Natural killer cell (primary cell): ENCODE results near the gene FAR1. TPM values are rescaled to one million over a fixed set of nuclear protein-coding genes. Genes with fewer than 3 reads are reported as not detected.

Experiments
- ATAC-seq, 3 donors: fragments of 150-1000 bp in 2 of 3; fragments of 200-7000 bp in 1 of 3; cut with Tn5 transposase; 1 replicate in 1 of 3; 2 replicates in 2 of 3; pipeline ENCODE4 v1.10.0; 2021; ENCODE audit warnings: mild to moderate bottlenecking in 2 of 3, moderate library complexity in 2 of 3
- DNase-seq, 2 donors: peaks; one replicate each; pipeline versions ENCODE4 v3.0.0 to v3.0.0-alpha.2; 2013 to 2021; ENCODE audit warnings: mixed read lengths in 1 of 2
- H3K27ac ChIP-seq: one replicate; pipeline ENCODE4 v1.5.1; 2013; ENCODE audit warnings: mild to moderate bottlenecking, low read length
- H3K27me3 ChIP-seq: one replicate; pipeline ENCODE4 v1.6.1; 2013; ENCODE audit warnings: low read length; ENCODE audit not compliant: control insufficient read depth, insufficient read depth
- H3K36me3 ChIP-seq: one replicate; pipeline ENCODE4 v1.6.1; 2013; ENCODE audit warnings: low read length; ENCODE audit not compliant: control insufficient read depth, insufficient read depth
- H3K4me1 ChIP-seq: one replicate; pipeline ENCODE4 v1.6.1; 2013; ENCODE audit warnings: low read length; ENCODE audit not compliant: control insufficient read depth, insufficient read depth
- H3K4me3 ChIP-seq: one replicate; pipeline ENCODE4 v1.5.1; 2013; ENCODE audit warnings: low read length
- H3K9me3 ChIP-seq: one replicate; pipeline ENCODE4 v1.6.1; 2013; ENCODE audit warnings: low read length; ENCODE audit not compliant: control insufficient read depth, insufficient read depth
- H3K27ac Mint-ChIP-seq, 2 donors: one replicate each; pipeline ENCODE4 v1.8.0; 2022; ENCODE audit warnings: mild to moderate bottlenecking in 2 of 2, mixed read lengths in 2 of 2, moderate library complexity in 1 of 2
- H3K27me3 Mint-ChIP-seq, 2 donors: one replicate each; pipeline ENCODE4 v1.8.0; 2022; ENCODE audit warnings: low read depth in 2 of 2, mixed read lengths in 2 of 2
- H3K36me3 Mint-ChIP-seq: one replicate; pipeline ENCODE4 v1.8.0; 2022; ENCODE audit warnings: mixed read lengths
- H3K4me1 Mint-ChIP-seq, 2 donors: one replicate each; pipeline ENCODE4 v1.8.0; 2022; ENCODE audit warnings: mixed read lengths in 2 of 2
- H3K4me3 Mint-ChIP-seq: one replicate; pipeline ENCODE4 v1.8.0; 2022; ENCODE audit warnings: mild to moderate bottlenecking, moderate library complexity, mixed read lengths
- H3K9me3 Mint-ChIP-seq, 2 donors: one replicate each; pipeline ENCODE4 v1.8.0; 2022; ENCODE audit warnings: mixed read lengths in 2 of 2
- WGBS: methylation state at CpG from one replicate; pipeline ENCODE4 v1.1.7; 2013; ENCODE audit warnings: missing lambda C conversion rate; ENCODE audit not compliant: insufficient coverage; 5-methylcytosine and 5-hydroxymethylcytosine counted together
- intact Hi-C: fragments of 100-400 bp; cut with micrococcal nuclease; formaldehyde crosslinking; loops from one replicate; pipeline ENCODE4 v1.14.2; 2022
- total RNA-seq, 4 donors: library from RNA; stranded (reverse); fragments of 120-200 nt in 1 of 4; gene quantifications; one replicate each; pipeline versions ENCODE4 v1.2.3 to v1.2.4, GENCODE V29; 2013 to 2022
- TF ChIP-seq, protein P1 (sequence below): fragments of 200-600 bp; IDR thresholded peaks from one replicate; pipeline ENCODE4 v1.8.0; 2022; ENCODE audit warnings: antibody characterized with exemption

Gene FAR1
- total RNA-seq, 3 donors from 2014 or later (not counting 1 experiment from before 2014, with no cell fraction given) = 59.5 to 74.7 (median 74.6) TPM

- H3K4me3 ChIP-seq = no peak overlapping the region
- H3K36me3 Mint-ChIP-seq = peaks cover 26% of the 10 kb centered on the region
- no peaks in the 10 kb centered on the region for H3K27me3 ChIP-seq
- ATAC-seq (peak; percentile 79 to 94 (median 83)), DNase-seq (no peak)
- H3K27ac Mint-ChIP-seq = peak overlapping the region; percentile 35 to 68
- H3K36me3 ChIP-seq = peaks cover 48% of the 10 kb centered on the region
- H3K9me3 Mint-ChIP-seq = no peaks in the 10 kb centered on the region
- H3K27me3 Mint-ChIP-seq = no peaks in the 10 kb centered on the region
- no peaks in the 10 kb centered on the region for H3K9me3 ChIP-seq
- H3K27ac ChIP-seq = no peak overlapping the region
- H3K4me3 Mint-ChIP-seq = peak overlapping the region; percentile 35
- TF ChIP-seq, protein P1, sequence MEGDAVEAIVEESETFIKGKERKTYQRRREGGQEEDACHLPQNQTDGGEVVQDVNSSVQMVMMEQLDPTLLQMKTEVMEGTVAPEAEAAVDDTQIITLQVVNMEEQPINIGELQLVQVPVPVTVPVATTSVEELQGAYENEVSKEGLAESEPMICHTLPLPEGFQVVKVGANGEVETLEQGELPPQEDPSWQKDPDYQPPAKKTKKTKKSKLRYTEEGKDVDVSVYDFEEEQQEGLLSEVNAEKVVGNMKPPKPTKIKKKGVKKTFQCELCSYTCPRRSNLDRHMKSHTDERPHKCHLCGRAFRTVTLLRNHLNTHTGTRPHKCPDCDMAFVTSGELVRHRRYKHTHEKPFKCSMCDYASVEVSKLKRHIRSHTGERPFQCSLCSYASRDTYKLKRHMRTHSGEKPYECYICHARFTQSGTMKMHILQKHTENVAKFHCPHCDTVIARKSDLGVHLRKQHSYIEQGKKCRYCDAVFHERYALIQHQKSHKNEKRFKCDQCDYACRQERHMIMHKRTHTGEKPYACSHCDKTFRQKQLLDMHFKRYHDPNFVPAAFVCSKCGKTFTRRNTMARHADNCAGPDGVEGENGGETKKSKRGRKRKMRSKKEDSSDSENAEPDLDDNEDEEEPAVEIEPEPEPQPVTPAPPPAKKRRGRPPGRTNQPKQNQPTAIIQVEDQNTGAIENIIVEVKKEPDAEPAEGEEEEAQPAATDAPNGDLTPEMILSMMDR = no peak
- peaks cover 27 to 28% of the 10 kb centered on the region in 2 donors for H3K4me1 Mint-ChIP-seq
- intact Hi-C loops = loop anchor here (10.0 kb wide), 1 partner anchor 234 kb away; no protein-coding TSS in a partner anchor
- H3K4me1 ChIP-seq = peaks cover 7% of the 10 kb centered on the region
These were observed 49.9 kb downstream of the FAR1 start for GRCh38 chr11:13718394-13718793.

DNA sequence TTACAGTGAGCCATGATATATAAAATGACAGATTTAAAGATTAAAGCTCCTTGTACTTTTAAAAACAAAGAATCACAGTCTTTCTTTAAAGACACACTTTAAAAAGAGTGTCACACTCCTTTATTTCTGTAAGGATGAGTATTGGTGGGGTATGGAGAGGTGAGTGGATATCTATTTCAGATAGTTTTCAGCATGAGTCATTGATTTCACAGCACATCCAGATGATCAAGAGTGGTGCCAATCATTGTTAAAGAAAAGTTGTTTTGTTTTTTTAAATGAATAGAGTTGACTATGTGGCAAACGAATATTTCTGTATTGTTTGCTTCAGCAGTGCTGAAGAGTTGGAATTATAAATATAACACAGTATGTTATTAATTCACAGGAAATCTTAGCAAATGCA, 52.5 kb downstream of the FAR1 start:
- no peaks in the 10 kb centered on the region for H3K27me3 Mint-ChIP-seq
- H3K4me3 Mint-ChIP-seq = no peak overlapping the region
- H3K9me3 ChIP-seq = no peaks in the 10 kb centered on the region
- H3K4me1 Mint-ChIP-seq = peaks cover 27 to 28% of the 10 kb centered on the region in 2 donors
- H3K36me3 Mint-ChIP-seq = peaks cover 13% of the 10 kb centered on the region
- no peak for ATAC-seq
- H3K36me3 ChIP-seq = peaks cover 35% of the 10 kb centered on the region
- peaks cover 7% of the 10 kb centered on the region for H3K4me1 ChIP-seq
- H3K9me3 Mint-ChIP-seq = no peaks in the 10 kb centered on the region
- H3K27ac Mint-ChIP-seq = no peak overlapping the region
- intact Hi-C loops = no loop called here
- TF ChIP-seq, protein P1 = no peak
- WGBS = 60% methylated on average over 1 of the region's 1 CpG
- H3K27me3 ChIP-seq = no peaks in the 10 kb centered on the region
- no peak overlapping the region for H3K4me3 ChIP-seq
- H3K27ac ChIP-seq = no peak overlapping the region
- DNase-seq = no peak

GRCh38 chr11:13721760-13722159, 53.3 kb downstream of the FAR1 start:
- Mint-ChIP-seq H3K4me1 (peaks cover 28 to 33% of the 10 kb centered on the region in 2 donors), H3K9me3 (no peaks in the 10 kb centered on the region), H3K36me3 (peaks cover 19% of the 10 kb centered on the region), H3K27ac (no peak overlapping the region), H3K27me3 (no peaks in the 10 kb centered on the region), H3K4me3 (no peak overlapping the region)
- H3K4me1 ChIP-seq = peaks cover 7% of the 10 kb centered on the region
- no peaks in the 10 kb centered on the region for H3K27me3 ChIP-seq
- H3K4me3 ChIP-seq = no peak overlapping the region
- no peak overlapping the region for H3K27ac ChIP-seq
- TF ChIP-seq, protein P1 = no peak
- no peak for DNase-seq
- H3K36me3 ChIP-seq = peaks cover 40% of the 10 kb centered on the region
- ATAC-seq = no peak
- H3K9me3 ChIP-seq = no peaks in the 10 kb centered on the region
- intact Hi-C loops = no loop called here

- TF ChIP-seq, protein P1 = no peak
- Mint-ChIP-seq H3K27ac (no peak overlapping the region), H3K36me3 (peaks cover 40% of the 10 kb centered on the region), H3K4me3 (no peak overlapping the region), H3K9me3 (no peaks in the 10 kb centered on the region), H3K27me3 (no peaks in the 10 kb centered on the region), H3K4me1 (peaks cover 0 to 6% of the 10 kb centered on the region in 2 donors)
- ATAC-seq (no peak), DNase-seq (no peak)
- Histone ChIP-seq H3K4me3 (no peak overlapping the region), H3K27me3 (no peaks in the 10 kb centered on the region), H3K9me3 (no peaks in the 10 kb centered on the region), H3K27ac (no peak overlapping the region), H3K4me1 (no peaks in the 10 kb centered on the region), H3K36me3 (peaks cover 54% of the 10 kb centered on the region)
- WGBS = 100% methylated on average over 1 of the region's 1 CpG
- intact Hi-C loops = no loop called here
These were observed 58.0 kb downstream of the FAR1 start for GRCh38 chr11:13726456-13726855.
